Vagina (tissue), 2 donors: ENCODE results near the gene BLTP3A. TPM values are rescaled to one million over a fixed set of nuclear protein-coding genes. Genes with fewer than 3 reads are reported as not detected.
A peak's percentile ranks its signal among the peaks of the same experiment; 100 is the strongest.
"Not testable (repeated sequence)": the region's sequence is repeated elsewhere in the genome, so short reads cannot be mapped to it uniquely, and the experiment has no call there.

ENCODE experiments used
- DNase-seq, 2 donors: peaks; one replicate each; pipeline ENCODE4 v3.0.0-alpha.2; 2017; ENCODE audit errors: extremely low spot score in 2 of 2
- H3K27ac ChIP-seq: fragments of 200-600 bp; sonication (generic); one replicate; pipeline ENCODE4 v1.5.1; 2019
- H3K27me3 ChIP-seq: fragments of 200-600 bp; sonication (generic); one replicate; pipeline ENCODE4 v1.5.1; 2019
- H3K36me3 ChIP-seq, 2 donors: fragments of 200-600 bp; sonication (generic); one replicate each; pipeline ENCODE4 v1.5.1; 2017 to 2019
- H3K4me1 ChIP-seq: fragments of 200-600 bp; sonication (generic); one replicate; pipeline ENCODE4 v1.5.1; 2019
- H3K4me3 ChIP-seq, 2 donors: fragments of 200-600 bp; sonication (generic); 1 replicate in 1 of 2; 2 replicates in 1 of 2; pipeline ENCODE4 v1.5.1; 2016 to 2019
- H3K9me3 ChIP-seq: fragments of 200-600 bp; sonication (generic); one replicate; pipeline ENCODE4 v1.5.1; 2019
- POLR2A ChIP-seq, 2 donors: fragments of 450-650 bp; IDR thresholded peaks; one replicate each; pipeline ENCODE4 v1.6.1; 2017; ENCODE audit warnings: antibody characterized with exemption in 2 of 2, mild to moderate bottlenecking in 2 of 2, moderate library complexity in 2 of 2
- POLR2AphosphoS5 ChIP-seq, 2 donors: sonication (generic); formaldehyde crosslinking; IDR thresholded peaks; one replicate each; pipeline ENCODE4 v1.9.0; 2017; ENCODE audit warnings: antibody characterized with exemption in 2 of 2, mild to moderate bottlenecking in 2 of 2, low read depth in 1 of 2; ENCODE audit not compliant: insufficient read depth in 1 of 2
- intact Hi-C: fragments of 100-400 bp; cut with DNase I; formaldehyde crosslinking; loops from one replicate; pipeline ENCODE4 v1.15.1; 2023
- total RNA-seq: library from RNA; depleted of rRNA; stranded (reverse); fragments of >200 nt; gene quantifications from one replicate; pipeline ENCODE4 v1.2.3, GENCODE V29; 2016
- TF ChIP-seq, protein P1 (sequence below), 3 experiments: fragments of 450-650 bp in 2 of 3; fragments of 200-600 bp in 1 of 3; sonication (generic) in 1 of 3; IDR thresholded peaks; one replicate each; pipeline ENCODE4 v1.5.1; 2017 to 2019; ENCODE audit warnings: antibody characterized with exemption in 3 of 3, mild to moderate bottlenecking in 2 of 3, moderate library complexity in 2 of 3

The BLTP3A gene, protein sequence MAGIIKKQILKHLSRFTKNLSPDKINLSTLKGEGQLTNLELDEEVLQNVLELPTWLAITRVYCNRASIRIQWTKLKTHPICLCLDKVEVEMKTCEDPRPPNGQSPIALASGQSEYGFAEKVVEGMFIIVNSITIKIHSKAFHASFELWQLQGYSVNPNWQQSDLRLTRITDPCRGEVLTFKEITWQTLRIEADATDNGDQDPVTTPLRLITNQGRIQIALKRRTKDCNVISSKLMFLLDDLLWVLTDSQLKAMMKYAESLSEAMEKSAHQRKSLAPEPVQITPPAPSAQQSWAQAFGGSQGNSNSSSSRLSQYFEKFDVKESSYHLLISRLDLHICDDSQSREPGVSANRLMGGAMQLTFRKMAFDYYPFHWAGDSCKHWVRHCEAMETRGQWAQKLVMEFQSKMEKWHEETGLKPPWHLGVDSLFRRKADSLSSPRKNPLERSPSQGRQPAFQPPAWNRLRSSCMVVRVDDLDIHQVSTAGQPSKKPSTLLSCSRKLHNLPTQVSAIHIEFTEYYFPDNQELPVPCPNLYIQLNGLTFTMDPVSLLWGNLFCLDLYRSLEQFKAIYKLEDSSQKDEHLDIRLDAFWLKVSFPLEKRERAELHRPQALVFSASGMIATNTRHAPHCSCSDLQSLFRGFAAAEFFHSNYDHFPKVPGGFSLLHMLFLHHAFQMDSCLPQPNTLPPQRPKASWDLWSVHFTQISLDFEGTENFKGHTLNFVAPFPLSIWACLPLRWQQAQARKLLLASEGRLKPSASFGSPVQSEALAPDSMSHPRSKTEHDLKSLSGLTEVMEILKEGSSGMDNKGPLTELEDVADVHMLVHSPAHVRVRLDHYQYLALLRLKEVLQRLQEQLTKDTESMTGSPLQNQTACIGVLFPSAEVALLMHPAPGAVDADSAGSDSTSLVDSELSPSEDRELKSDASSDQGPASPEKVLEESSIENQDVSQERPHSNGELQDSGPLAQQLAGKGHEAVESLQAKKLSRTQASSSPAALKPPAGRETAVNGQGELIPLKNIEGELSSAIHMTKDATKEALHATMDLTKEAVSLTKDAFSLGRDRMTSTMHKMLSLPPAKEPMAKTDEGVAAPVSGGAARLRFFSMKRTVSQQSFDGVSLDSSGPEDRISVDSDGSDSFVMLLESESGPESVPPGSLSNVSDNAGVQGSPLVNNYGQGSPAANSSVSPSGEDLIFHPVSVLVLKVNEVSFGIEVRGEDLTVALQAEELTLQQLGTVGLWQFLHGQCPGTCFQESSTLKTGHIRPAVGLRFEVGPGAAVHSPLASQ (N-terminal part only)
- 10.1 TPM for total RNA-seq

DNA sequence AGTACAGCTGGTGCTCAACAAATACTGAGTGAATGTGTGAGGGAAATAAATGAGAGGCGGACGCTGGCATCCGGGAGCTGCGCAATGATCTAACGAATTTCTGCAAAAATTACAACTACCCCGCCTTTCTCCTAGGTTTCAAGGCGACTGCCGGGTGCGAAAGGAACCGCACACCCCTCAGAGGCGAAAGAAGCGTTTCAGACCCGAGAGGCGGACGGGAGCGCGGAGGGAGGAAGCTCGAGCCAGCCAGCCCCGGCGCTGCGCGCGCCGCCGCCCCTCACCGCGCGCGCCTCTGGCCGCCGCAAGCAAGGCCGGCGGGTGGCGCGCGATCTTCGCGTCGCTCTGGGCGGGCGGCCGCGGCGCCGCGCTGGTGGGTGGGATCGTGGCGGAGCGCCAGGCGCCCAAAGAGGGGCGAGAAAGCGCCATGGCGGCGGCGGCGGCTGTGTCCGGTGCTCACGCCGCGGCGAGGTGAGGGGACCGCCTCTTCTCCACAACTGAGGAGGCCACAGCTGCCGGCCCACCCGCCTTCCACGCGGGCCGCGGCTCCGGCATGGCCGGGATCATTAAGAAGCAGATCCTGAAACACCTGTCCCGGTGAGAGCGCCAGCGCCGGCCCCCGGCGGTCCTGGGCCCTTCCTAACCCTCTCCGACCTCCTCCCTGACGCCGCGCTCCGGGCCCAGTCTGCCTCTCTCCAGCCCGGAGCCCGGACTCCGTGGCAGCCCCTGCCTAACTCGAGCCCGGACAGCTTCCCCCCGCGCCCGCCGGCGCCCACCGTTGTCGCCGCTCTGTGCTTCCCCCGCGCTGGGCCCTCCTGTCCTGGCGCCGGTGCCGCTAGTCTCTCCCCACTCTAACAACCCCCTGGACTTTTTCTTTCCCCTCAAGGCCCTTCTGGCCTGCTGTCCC, at the start of gene BLTP3A:
TSS of gene BLTP3A (plus strand) at position 383 of the 904 bp plus-strand sequence. CDS start at position 551, 168 bp downstream.
- peaks cover 6% of the 10 kb centered on the region for H3K4me1 ChIP-seq
- intact Hi-C loops, result no loop called here
- TF ChIP-seq, protein P1, sequence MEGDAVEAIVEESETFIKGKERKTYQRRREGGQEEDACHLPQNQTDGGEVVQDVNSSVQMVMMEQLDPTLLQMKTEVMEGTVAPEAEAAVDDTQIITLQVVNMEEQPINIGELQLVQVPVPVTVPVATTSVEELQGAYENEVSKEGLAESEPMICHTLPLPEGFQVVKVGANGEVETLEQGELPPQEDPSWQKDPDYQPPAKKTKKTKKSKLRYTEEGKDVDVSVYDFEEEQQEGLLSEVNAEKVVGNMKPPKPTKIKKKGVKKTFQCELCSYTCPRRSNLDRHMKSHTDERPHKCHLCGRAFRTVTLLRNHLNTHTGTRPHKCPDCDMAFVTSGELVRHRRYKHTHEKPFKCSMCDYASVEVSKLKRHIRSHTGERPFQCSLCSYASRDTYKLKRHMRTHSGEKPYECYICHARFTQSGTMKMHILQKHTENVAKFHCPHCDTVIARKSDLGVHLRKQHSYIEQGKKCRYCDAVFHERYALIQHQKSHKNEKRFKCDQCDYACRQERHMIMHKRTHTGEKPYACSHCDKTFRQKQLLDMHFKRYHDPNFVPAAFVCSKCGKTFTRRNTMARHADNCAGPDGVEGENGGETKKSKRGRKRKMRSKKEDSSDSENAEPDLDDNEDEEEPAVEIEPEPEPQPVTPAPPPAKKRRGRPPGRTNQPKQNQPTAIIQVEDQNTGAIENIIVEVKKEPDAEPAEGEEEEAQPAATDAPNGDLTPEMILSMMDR (IDR thresholded peaks at IDR 0.05), result no peak
- peak in 1 of 2 donors; percentile 25 for TF ChIP-seq POLR2AphosphoS5 (IDR thresholded peaks at IDR 0.05; ENCODE audit: insufficient read depth in 1 of 2, low read depth in 1 of 2)
- H3K36me3 ChIP-seq, result no peaks in the 10 kb centered on the region
- H3K27me3 ChIP-seq, result no peaks in the 10 kb centered on the region
- peak within 1 kb of the TSS; percentile 87 for H3K27ac ChIP-seq
- H3K4me3 ChIP-seq, result peak within 1 kb of the TSS; percentile 73 to 81
- DNase-seq, result peak in 1 of 2 donors; percentile 86
- no peaks in the 10 kb centered on the region for H3K9me3 ChIP-seq

DNA sequence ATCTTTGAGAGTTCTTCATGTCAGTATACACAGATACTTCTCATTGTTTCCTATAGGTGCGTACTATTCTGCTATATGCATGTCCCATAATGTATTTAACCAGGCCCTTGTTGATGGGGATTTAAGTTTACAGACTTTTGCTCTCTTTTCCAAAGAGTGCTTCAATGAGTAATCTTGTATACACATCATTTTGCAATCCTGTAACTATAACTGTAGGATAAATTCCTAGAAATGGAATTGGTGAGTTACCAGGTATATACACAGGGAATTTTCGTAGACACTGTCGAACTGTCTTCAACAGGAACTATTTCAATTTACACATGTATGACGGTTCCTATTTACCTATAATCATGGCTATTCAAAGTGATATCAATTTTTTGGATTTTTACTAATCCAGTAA, 49.8 kb upstream of the BLTP3A start:
- DNase-seq, result no peak
- intact Hi-C loops, result no loop called here
- H3K4me3 ChIP-seq, result no peak overlapping the region
- H3K4me1 ChIP-seq, result no peaks in the 10 kb centered on the region
- no peak for TF ChIP-seq POLR2A (IDR thresholded peaks at IDR 0.05)
- TF ChIP-seq, protein P1 (IDR thresholded peaks at IDR 0.05), result no peak
- no peak for TF ChIP-seq POLR2AphosphoS5 (IDR thresholded peaks at IDR 0.05; ENCODE audit: insufficient read depth in 1 of 2, low read depth in 1 of 2)
- no peaks in the 10 kb centered on the region for H3K27me3 ChIP-seq
- no peaks in the 10 kb centered on the region for H3K9me3 ChIP-seq
- no peaks in the 10 kb centered on the region for H3K36me3 ChIP-seq
- H3K27ac ChIP-seq, result no peak overlapping the region

DNA sequence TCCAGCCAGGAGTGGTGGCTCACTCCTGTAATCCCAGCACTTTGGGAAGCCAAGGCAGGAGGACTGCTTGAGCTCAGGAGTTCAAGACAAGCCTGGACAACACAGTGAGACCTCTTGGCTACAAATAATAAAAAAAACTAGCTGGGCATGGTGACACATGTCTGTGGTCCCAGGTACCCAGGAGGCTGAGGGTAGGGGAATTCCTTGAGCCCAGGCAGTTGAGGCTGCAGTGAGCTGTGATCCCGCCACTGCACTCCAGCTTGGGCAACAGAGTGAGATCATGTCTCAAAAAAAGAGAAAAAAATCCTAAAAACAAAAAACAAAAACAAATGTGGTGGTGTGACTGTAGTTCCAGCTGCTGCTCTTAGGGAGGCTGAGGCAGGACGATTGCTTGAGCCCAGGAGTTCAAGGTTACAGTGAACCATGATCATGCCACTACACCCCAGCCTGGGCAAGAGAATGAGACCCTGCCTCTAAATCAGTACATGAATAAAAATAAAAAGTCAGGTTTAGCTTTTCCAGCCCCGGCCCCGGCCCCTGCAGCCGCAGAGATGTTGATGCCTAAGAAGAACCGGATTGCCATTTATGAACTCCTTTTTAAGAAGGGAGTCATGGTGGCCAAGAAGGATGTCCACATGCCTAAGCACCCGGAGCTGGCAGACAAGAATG, 48.1 kb upstream of the BLTP3A start:
- no peak overlapping the region for H3K4me3 ChIP-seq
- H3K4me1 ChIP-seq, result no peaks in the 10 kb centered on the region
- intact Hi-C loops, result no loop called here
- DNase-seq, result no peak
- no peaks in the 10 kb centered on the region for H3K9me3 ChIP-seq
- H3K27me3 ChIP-seq, result no peaks in the 10 kb centered on the region
- H3K36me3 ChIP-seq, result no peaks in the 10 kb centered on the region
- TF ChIP-seq POLR2A (IDR thresholded peaks at IDR 0.05), result no peak
- no peak for TF ChIP-seq POLR2AphosphoS5 (IDR thresholded peaks at IDR 0.05; ENCODE audit: insufficient read depth in 1 of 2, low read depth in 1 of 2)
- TF ChIP-seq, protein P1 (IDR thresholded peaks at IDR 0.05), result no peak
- no peak overlapping the region for H3K27ac ChIP-seq

DNA sequence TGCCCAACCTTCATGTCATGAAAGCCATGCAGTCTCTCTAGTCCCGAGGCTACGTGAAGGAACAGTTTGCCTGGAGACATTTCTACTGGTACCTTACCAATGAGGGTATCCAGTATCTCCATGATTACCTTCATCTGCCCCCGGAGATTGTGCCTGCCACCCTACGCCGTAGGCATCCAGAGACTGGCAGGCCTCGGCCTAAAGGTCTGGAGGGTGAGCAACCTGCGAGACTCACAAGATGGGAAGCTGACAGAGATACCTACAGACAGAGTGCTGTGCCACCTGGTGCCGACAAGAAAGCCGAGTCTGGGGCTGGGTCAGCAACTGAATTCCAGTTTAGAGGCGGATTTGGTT, 47.6 kb upstream of the BLTP3A start:
- H3K36me3 ChIP-seq, H3K4me3 ChIP-seq, DNase-seq, H3K27ac ChIP-seq, intact Hi-C loops, H3K27me3 ChIP-seq, H3K9me3 ChIP-seq, H3K4me1 ChIP-seq: not testable (repeated sequence)
